Trophoblast cell (in vitro differentiated cells and primary cell): ENCODE measurements around the gene CHERP.

ENCODE experiments used
- DNase-seq, 2 donors: peaks; one replicate each; pipeline ENCODE4 v3.0.0-alpha.2; 2016
- H2AFZ ChIP-seq: 2 replicates; pipeline ENCODE4 v1.6.1; 2013; ENCODE audit warnings: low read length, moderate library complexity, mild to moderate bottlenecking; ENCODE audit not compliant: insufficient read depth, poor library complexity
- H2AK5ac ChIP-seq: 2 replicates; pipeline ENCODE4 v1.6.1; 2013; ENCODE audit warnings: mild to moderate bottlenecking, low read length
- H2BK120ac ChIP-seq: 2 replicates; pipeline ENCODE4 v1.6.1; 2013; ENCODE audit warnings: low read length, mild to moderate bottlenecking, moderate library complexity; ENCODE audit not compliant: insufficient read depth, poor library complexity
- H2BK12ac ChIP-seq: 2 replicates; pipeline ENCODE4 v1.6.1; 2013; ENCODE audit warnings: mild to moderate bottlenecking, low read length, moderate library complexity
- H2BK5ac ChIP-seq: 2 replicates; pipeline ENCODE4 v1.6.1; 2013; ENCODE audit warnings: low read length, low read depth, moderate library complexity, mild to moderate bottlenecking; ENCODE audit not compliant: poor library complexity
- H3K14ac ChIP-seq: 2 replicates; pipeline ENCODE4 v1.6.1; 2013; ENCODE audit warnings: mild to moderate bottlenecking, low read length
- H3K18ac ChIP-seq: 2 replicates; pipeline ENCODE4 v1.6.1; 2013; ENCODE audit warnings: mild to moderate bottlenecking, low read length
- H3K23ac ChIP-seq: 2 replicates; pipeline ENCODE4 v1.6.1; 2013; ENCODE audit warnings: low read length
- H3K27ac ChIP-seq: 2 replicates; pipeline ENCODE4 v1.5.1; 2013; ENCODE audit warnings: low read depth, mild to moderate bottlenecking, inconsistent platforms, low read length, moderate library complexity
- H3K27me3 ChIP-seq: 2 replicates; pipeline ENCODE4 v1.6.1; 2013; ENCODE audit warnings: inconsistent platforms, mild to moderate bottlenecking, low read length, moderate library complexity; ENCODE audit not compliant: insufficient read depth
- H3K36me3 ChIP-seq, 2 experiments: 1 replicate in 1 of 2; 2 replicates in 1 of 2; pipeline ENCODE4 v1.6.1; 2013; ENCODE audit warnings: low read length in 2 of 2, mild to moderate bottlenecking in 2 of 2, moderate library complexity in 1 of 2; ENCODE audit not compliant: insufficient read depth in 2 of 2, control insufficient read depth in 1 of 2
- H3K4ac ChIP-seq: 2 replicates; pipeline ENCODE4 v1.6.1; 2013; ENCODE audit warnings: low read depth, mild to moderate bottlenecking, low read length, moderate library complexity
- H3K4me1 ChIP-seq, 2 experiments: 1 replicate in 1 of 2; 2 replicates in 1 of 2; pipeline ENCODE4 v1.6.1; 2013; ENCODE audit warnings: low read length in 2 of 2, mild to moderate bottlenecking in 2 of 2, moderate library complexity in 1 of 2; ENCODE audit not compliant: insufficient read depth in 2 of 2, control insufficient read depth in 1 of 2
- H3K4me2 ChIP-seq: 2 replicates; pipeline ENCODE4 v1.6.1; 2013; ENCODE audit warnings: inconsistent platforms, mild to moderate bottlenecking, low read length, moderate library complexity
- H3K4me3 ChIP-seq: 2 replicates; pipeline ENCODE4 v1.5.1; 2013; ENCODE audit warnings: mild to moderate bottlenecking, low read depth, low read length, inconsistent platforms
- H3K79me1 ChIP-seq: one replicate; pipeline ENCODE4 v1.6.1; 2013; ENCODE audit warnings: low read length
- H3K79me2 ChIP-seq: 2 replicates; pipeline ENCODE4 v1.6.1; 2013; ENCODE audit warnings: low read length, mild to moderate bottlenecking; ENCODE audit not compliant: control insufficient read depth, insufficient read depth, poor library complexity
- H3K9ac ChIP-seq: 2 replicates; pipeline ENCODE4 v1.6.1; 2013; ENCODE audit warnings: mild to moderate bottlenecking, low read length
- H3K9me3 ChIP-seq: 2 replicates; pipeline ENCODE4 v1.6.1; 2013; ENCODE audit warnings: low read depth, mild to moderate bottlenecking, control low read depth, inconsistent platforms, low read length; ENCODE audit not compliant: insufficient read depth
- H4K12ac ChIP-seq: 2 replicates; pipeline ENCODE4 v1.6.1; 2013; ENCODE audit warnings: low read depth, mild to moderate bottlenecking, low read length, moderate library complexity
- H4K8ac ChIP-seq: 2 replicates; pipeline ENCODE4 v1.6.1; 2013; ENCODE audit warnings: low read depth, mild to moderate bottlenecking, low read length, moderate library complexity
- H4K91ac ChIP-seq: one replicate; pipeline ENCODE4 v1.6.1; 2013; ENCODE audit warnings: low read depth, mild to moderate bottlenecking, low read length, moderate library complexity
- WGBS: extraction: QIAGEN DNeasy Blood & Tissue Kit; methylation state at CpG from one replicate; pipeline ENCODE4 v1.1.7; 2013; ENCODE audit warnings: missing lambda C conversion rate; ENCODE audit not compliant: insufficient read length, insufficient coverage; ENCODE audit errors: extremely low coverage; 5-methylcytosine and 5-hydroxymethylcytosine counted together

The CHERP gene

DNA sequence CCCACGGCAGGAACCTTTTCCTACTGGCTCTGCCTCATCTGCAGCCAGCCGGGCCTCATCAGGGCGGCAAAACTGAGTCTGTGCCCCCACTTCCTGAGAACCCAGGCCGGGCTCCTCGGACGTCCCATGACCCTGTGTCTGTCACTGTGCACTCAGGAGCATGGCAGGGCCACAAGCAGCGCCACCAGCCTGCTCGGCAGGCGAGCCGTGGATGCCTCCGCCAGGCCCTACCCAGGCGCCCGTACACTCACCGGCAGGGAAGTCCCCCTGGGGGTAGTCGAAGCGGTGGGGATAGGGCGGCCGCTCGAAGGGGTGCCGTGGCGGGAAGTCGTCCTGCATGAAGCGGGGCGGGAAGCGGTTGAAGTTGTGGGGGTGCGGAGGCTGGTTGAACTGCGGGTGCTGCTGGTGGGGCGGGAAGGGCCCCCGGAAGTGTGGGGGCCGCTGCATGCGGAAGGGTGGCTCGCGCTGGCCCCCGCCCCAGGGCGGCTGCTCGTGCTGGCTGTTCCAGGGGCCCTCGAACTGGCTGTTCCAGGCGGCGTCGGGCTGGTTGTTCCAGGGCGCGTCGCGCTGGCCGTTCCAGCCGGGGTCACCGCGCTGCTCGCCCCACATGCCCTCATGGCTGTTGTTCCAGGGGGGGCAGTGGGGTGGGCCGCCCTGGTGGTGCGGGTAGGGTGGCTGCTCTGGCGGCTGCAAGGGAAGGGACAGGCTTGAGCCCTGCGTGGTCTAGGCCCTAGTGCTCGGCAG lies 17.1 kb downstream of the CHERP start:
- no peak overlapping the region for H2AK5ac ChIP-seq
- WGBS: no CpG with 5 or more reads among the region's 54 CpGs

DNA sequence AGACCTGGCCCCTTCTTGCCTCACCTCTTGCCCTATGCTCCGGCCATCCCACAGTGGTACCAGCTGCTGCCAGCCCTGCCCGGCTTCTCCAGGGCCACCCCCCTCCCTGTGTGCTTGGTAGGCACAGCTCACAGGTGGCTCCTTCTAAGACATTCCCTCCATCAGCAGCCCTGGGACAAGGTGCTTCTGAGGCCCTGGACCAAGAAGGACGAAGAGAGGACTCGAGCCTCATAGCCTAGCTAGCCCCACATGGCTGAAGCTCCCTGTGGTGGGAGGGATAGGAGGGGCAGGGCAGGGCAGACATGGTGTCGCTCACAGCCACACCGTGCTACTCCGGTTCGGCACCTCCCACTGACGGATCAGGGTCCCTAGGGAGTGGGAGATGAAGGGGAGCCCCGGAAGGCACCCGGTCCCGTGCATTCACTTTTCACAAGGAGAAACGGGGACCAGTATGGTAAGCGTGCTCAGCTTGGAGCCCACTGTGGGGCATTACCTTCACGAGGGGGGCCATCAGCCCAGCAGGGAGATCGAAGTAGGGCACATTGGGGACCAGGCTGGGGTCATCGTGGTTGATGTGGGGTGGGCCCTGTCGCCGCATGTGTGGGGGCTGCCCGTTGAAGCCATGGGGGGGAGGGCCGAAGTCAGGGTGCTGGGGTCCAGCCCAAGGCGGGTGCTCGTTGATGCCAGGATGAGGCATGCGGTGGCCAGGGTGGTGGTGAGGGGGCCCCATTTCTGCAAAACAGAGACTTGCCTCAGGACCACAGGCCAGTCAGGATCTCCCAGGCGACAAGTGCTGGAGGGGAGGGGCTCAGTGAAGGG lies 19.5 kb downstream of the CHERP start:
- Histone ChIP-seq H4K91ac (no peak overlapping the region), H3K4me2 (no peak overlapping the region), H2BK12ac (no peak overlapping the region), H4K12ac (no peak overlapping the region), H3K36me3 (peaks cover 88 to 90% of the 10 kb centered on the region in 2 experiments), H3K9me3 (peaks cover 10% of the 10 kb centered on the region), H3K4ac (no peak overlapping the region), H4K8ac (no peak overlapping the region), H2AFZ (no peak overlapping the region), H2AK5ac (no peak overlapping the region), H2BK120ac (no peak overlapping the region), H3K79me2 (no peaks in the 10 kb centered on the region), H3K27me3 (no peaks in the 10 kb centered on the region), H3K14ac (no peak overlapping the region), H3K4me3 (no peak overlapping the region), H3K4me1 (peaks cover 8 to 10% of the 10 kb centered on the region in 2 experiments), H3K18ac (no peak overlapping the region), H2BK5ac (no peak overlapping the region), H3K79me1 (peaks cover 3% of the 10 kb centered on the region), H3K23ac (no peak overlapping the region), H3K27ac (no peak overlapping the region), H3K9ac (no peak overlapping the region)
- WGBS: no CpG with 5 or more reads among the region's 25 CpGs
- no peak for DNase-seq

More for the DNA sequence above, 17.1 kb downstream of the CHERP start:
- Histone ChIP-seq H2BK12ac (no peak overlapping the region), H3K4ac (no peak overlapping the region), H4K91ac (no peak overlapping the region), H3K9ac (no peak overlapping the region), H2BK120ac (no peak overlapping the region), H3K27ac (no peak overlapping the region), H3K36me3 (peaks cover 82 to 85% of the 10 kb centered on the region in 2 experiments), H3K18ac (no peak overlapping the region), H3K14ac (no peak overlapping the region), H3K4me3 (no peak overlapping the region), H3K27me3 (no peaks in the 10 kb centered on the region), H3K4me1 (peaks cover 12 to 15% of the 10 kb centered on the region in 2 experiments), H2BK5ac (no peak overlapping the region), H4K12ac (no peak overlapping the region), H2AFZ (no peak overlapping the region), H3K23ac (no peak overlapping the region), H4K8ac (no peak overlapping the region), H3K4me2 (no peak overlapping the region), H3K79me2 (no peaks in the 10 kb centered on the region), H3K79me1 (peaks cover 3% of the 10 kb centered on the region), H3K9me3 (peaks cover 7% of the 10 kb centered on the region)
- DNase-seq: no peak

DNA sequence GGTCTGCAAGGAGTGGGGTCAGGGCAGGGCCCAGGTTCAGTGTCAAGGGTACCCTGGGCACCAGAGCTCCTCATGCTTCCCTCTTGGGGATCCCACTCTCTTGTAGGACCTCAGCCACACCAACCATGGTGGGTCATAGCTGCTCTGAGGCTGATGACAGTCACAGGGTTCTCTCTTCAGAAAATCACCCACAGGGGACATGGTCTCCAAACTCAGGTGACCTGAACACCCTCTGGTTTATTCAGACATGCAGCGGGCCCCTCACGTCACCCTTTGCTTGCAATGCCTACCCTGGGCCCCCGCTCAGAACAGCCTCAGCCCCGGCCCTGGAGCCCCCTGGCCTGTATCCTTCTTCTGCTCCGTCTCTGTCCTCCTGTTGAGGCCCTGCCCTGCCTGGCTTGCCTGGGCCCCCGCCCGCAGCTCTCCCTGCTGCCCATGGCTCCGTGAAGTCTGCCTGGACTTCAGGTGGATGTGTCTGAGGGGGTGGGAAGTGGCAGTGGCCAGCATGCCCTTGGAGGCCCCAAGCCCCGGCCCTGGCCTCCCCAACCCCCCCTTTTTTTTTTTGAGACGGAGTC lies 20.4 kb downstream of the CHERP start:
- Histone ChIP-seq H3K14ac (no peak overlapping the region), H3K79me2 (no peaks in the 10 kb centered on the region), H3K18ac (no peak overlapping the region), H3K9me3 (peaks cover 8% of the 10 kb centered on the region), H4K91ac (no peak overlapping the region), H3K23ac (no peak overlapping the region), H3K36me3 (peaks cover 91% of the 10 kb centered on the region in 2 experiments), H3K27ac (no peak overlapping the region), H3K4ac (no peak overlapping the region), H4K8ac (no peak overlapping the region), H2BK12ac (no peak overlapping the region), H3K4me3 (no peak overlapping the region), H2AK5ac (no peak overlapping the region), H3K79me1 (no peaks in the 10 kb centered on the region), H2BK120ac (no peak overlapping the region), H3K9ac (no peak overlapping the region), H3K4me2 (no peak overlapping the region), H2AFZ (no peak overlapping the region), H3K27me3 (no peaks in the 10 kb centered on the region), H2BK5ac (no peak overlapping the region), H3K4me1 (peaks cover under 1 to 2% of the 10 kb centered on the region in 2 experiments), H4K12ac (no peak overlapping the region)
- DNase-seq: no peak
- WGBS: no CpG with 5 or more reads among the region's 10 CpGs

DNA sequence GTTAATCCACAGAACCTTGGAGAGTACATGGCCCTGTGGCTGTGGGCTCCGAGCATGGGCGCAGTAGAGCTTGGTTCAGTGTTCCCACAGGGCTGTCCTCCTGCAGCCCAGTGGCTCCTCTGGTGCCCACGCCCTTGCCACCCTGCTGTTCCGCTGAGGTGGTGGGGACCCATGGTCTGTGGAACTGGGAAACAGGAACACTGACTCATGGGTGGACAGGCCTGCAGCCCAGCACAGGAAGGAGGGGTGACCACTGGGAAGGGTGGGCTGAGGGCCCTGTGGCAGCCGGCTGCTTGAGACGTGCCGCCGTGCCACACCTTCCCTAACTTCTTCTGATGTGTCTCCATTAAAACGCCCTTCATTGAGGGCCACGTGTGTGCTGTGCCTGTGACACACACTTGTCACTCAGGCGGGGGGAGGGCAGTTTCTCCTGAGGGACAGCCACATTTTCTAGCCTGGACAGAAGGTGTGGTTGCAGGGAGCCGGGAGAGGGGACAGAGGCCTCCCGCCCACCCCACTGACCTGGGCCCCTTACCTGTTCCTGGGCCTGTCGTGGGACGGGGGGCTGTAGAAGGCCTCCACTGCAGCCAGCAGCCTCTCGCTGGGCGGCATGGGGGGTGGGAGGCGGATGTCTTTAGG lies 21.1 kb downstream of the CHERP start:
- no peaks in the 10 kb centered on the region for H3K79me2 ChIP-seq
- no peak overlapping the region for H3K4me2 ChIP-seq
- H3K4me3 ChIP-seq: no peak overlapping the region
- no peak overlapping the region for H4K8ac ChIP-seq
- H4K91ac ChIP-seq: no peak overlapping the region
- no peak overlapping the region for H3K27ac ChIP-seq
- no peak overlapping the region for H3K18ac ChIP-seq
- H2AFZ ChIP-seq: no peak overlapping the region
- no peaks in the 10 kb centered on the region for H3K4me1 ChIP-seq
- no peaks in the 10 kb centered on the region for H3K27me3 ChIP-seq
- H3K9ac ChIP-seq: no peak overlapping the region
- no peak overlapping the region for H3K14ac ChIP-seq
- H3K4ac ChIP-seq: no peak overlapping the region
- H3K23ac ChIP-seq: no peak overlapping the region
- H2BK5ac ChIP-seq: no peak overlapping the region
- H2AK5ac ChIP-seq: no peak overlapping the region
- no peaks in the 10 kb centered on the region for H3K79me1 ChIP-seq
- no peak overlapping the region for H2BK12ac ChIP-seq
- H2BK120ac ChIP-seq: no peak overlapping the region
- WGBS: no CpG with 5 or more reads among the region's 18 CpGs
- peaks cover 88 to 90% of the 10 kb centered on the region in 2 experiments for H3K36me3 ChIP-seq
- no peak for DNase-seq
- H3K9me3 ChIP-seq: peaks cover 8% of the 10 kb centered on the region
- H4K12ac ChIP-seq: no peak overlapping the region
